Keratinocyte (primary cell): ENCODE measurements around the gene GOLGA7B.

Source experiments
- CTCF ChIP-seq, 3 experiments: IDR thresholded peaks in 1 of 3; conservative IDR thresholded peaks in 1 of 3; optimal IDR thresholded peaks in 1 of 3; 2 replicates in 2 of 3; 3 replicates in 1 of 3; pipeline versions ENCODE3 to v1.5.1; 2011; ENCODE audit warnings: low read length in 3 of 3, mild to moderate bottlenecking in 3 of 3, moderate library complexity in 2 of 3, control low read depth in 1 of 3, inconsistent platforms in 1 of 3; ENCODE audit not compliant: insufficient read depth in 2 of 3; ENCODE audit errors: extremely low read depth in 1 of 3
- EZH2 ChIP-seq: IDR thresholded peaks from one replicate; pipeline ENCODE4 v1.6.1; 2012; ENCODE audit warnings: inconsistent platforms, mild to moderate bottlenecking, low read length, moderate library complexity

DNA sequence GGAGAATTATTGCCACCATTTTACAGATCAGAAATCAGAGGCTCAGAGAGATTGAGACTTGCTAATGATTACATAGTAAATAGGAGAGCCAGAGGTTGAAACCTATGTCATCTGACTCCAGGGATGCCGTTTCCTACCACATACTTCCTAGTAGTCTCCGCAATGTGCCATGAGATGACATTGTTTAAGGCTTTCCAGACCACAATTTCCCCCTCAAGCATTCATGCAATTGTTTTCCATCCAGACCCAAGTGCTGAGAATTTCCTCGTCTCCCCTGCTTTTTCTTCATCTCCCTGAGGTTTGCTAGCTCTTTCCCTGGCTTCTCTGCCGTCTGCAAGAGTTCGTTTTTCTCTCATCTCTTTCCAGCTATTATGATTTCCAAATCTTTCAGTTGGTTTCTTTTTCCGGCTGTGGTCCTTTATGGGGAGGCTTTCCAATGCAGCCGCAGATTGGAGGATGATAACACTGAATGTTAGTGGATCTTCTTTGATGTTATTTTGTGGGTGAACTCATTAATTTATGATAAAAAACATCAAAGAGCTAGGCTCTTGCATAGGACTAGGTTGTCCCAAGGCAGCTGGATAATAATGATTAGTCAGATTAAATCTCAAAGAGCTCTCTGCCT lies 6.9 kb upstream of the GOLGA7B start:
- TF ChIP-seq CTCF (optimal IDR thresholded peaks at IDR 0.05 in 1 of 3, IDR thresholded peaks at IDR 0.05 in 1 of 3, conservative IDR thresholded peaks at IDR 0.05 in 1 of 3; ENCODE audit: extremely low read depth in 1 of 3, insufficient read depth in 2 of 3, low read length in 3 of 3) = no peak
- TF ChIP-seq EZH2 = no peak
